Measurements from ENCODE around the gene COL27A1.

DNA sequence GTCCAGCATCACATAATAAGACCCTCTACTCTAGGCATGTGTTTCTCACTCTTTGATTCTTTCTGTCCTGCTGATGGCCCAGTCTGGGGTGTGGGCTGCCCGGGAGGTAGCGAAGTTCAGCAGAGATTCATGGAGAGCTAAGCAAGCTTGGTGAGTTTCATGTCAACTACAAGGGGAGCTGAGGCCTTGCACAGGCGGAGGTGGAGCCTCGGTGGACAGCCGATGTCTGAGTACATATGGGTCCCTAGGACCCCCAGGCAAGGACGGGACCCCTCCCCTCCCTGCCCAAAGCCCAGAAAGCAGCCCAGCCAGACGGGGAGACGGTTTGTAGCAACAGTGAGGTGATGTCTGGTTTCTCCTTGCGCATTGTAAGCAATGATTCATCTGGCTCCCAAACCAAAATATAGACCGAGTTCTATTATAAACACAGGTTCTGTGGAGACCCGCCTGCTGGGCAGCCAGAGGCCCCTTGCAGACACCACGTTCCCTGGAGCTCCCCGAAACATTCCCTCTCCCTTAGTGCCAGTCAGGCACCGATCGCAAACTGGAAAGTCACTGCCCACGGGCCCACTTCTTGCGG, 45.5 kb downstream of the COL27A1 start:
- TF ChIP-seq, protein P1, sequence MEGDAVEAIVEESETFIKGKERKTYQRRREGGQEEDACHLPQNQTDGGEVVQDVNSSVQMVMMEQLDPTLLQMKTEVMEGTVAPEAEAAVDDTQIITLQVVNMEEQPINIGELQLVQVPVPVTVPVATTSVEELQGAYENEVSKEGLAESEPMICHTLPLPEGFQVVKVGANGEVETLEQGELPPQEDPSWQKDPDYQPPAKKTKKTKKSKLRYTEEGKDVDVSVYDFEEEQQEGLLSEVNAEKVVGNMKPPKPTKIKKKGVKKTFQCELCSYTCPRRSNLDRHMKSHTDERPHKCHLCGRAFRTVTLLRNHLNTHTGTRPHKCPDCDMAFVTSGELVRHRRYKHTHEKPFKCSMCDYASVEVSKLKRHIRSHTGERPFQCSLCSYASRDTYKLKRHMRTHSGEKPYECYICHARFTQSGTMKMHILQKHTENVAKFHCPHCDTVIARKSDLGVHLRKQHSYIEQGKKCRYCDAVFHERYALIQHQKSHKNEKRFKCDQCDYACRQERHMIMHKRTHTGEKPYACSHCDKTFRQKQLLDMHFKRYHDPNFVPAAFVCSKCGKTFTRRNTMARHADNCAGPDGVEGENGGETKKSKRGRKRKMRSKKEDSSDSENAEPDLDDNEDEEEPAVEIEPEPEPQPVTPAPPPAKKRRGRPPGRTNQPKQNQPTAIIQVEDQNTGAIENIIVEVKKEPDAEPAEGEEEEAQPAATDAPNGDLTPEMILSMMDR (IDR thresholded peaks at IDR 0.05) = no peak
- TF ChIP-seq POLR2A (IDR thresholded peaks at IDR 0.05) = no peak

Measured in prostate gland (tissue), 2 donors.